H9 (cell line): ENCODE results near the gene ZDHHC3. TPM values are rescaled to one million over a fixed set of nuclear protein-coding genes. Genes with fewer than 3 reads are reported as not detected.

Source experiments
- DNase-seq: peaks from one replicate; pipeline ENCODE4 v3.0.0-alpha.2; 2017
- H2AFZ ChIP-seq: one replicate; pipeline ENCODE4 v1.6.1; 2013; ENCODE audit warnings: mild to moderate bottlenecking, low read length, control low read depth, moderate library complexity
- H2AK5ac ChIP-seq: 2 replicates; pipeline ENCODE4 v1.6.1; 2013; ENCODE audit warnings: low read length, control low read depth, mixed read lengths; ENCODE audit not compliant: insufficient read length
- H2BK120ac ChIP-seq: one replicate; pipeline ENCODE4 v1.6.1; 2013; ENCODE audit warnings: low read depth, mild to moderate bottlenecking, low read length, control low read depth, inconsistent platforms; ENCODE audit not compliant: poor library complexity, severe bottlenecking
- H2BK12ac ChIP-seq: 2 replicates; pipeline ENCODE4 v1.6.1; 2013; ENCODE audit warnings: low read length, control low read depth, mixed read lengths, low read depth; ENCODE audit not compliant: insufficient read length
- H2BK15ac ChIP-seq: 2 replicates; pipeline ENCODE4 v1.6.1; 2013; ENCODE audit warnings: low read depth, low read length, control low read depth
- H2BK20ac ChIP-seq: one replicate; pipeline ENCODE4 v1.6.1; 2013; ENCODE audit warnings: low read depth, mild to moderate bottlenecking, low read length, control low read depth, inconsistent platforms; ENCODE audit not compliant: poor library complexity, severe bottlenecking
- H2BK5ac ChIP-seq: 2 replicates; pipeline ENCODE4 v1.6.1; 2013; ENCODE audit warnings: low read length, control low read depth, mixed read lengths; ENCODE audit not compliant: insufficient read length
- H3K14ac ChIP-seq: 2 replicates; pipeline ENCODE4 v1.6.1; 2013; ENCODE audit warnings: low read length, control low read depth; ENCODE audit not compliant: insufficient read depth
- H3K18ac ChIP-seq: 2 replicates; pipeline ENCODE4 v1.6.1; 2013; ENCODE audit warnings: low read depth, mild to moderate bottlenecking, mixed read lengths, low read length, control low read depth; ENCODE audit not compliant: insufficient read length
- H3K23ac ChIP-seq: 2 replicates; pipeline ENCODE4 v1.6.1; 2013; ENCODE audit warnings: low read length, control low read depth, mixed read lengths, low read depth; ENCODE audit not compliant: insufficient read length
- H3K23me2 ChIP-seq: 2 replicates; pipeline ENCODE4 v1.6.1; 2013; ENCODE audit warnings: low read depth, mild to moderate bottlenecking, mixed read lengths, low read length, control low read depth; ENCODE audit not compliant: insufficient read length, poor library complexity, severe bottlenecking
- H3K27ac ChIP-seq: 2 replicates; pipeline ENCODE4 v1.5.1; 2013; ENCODE audit warnings: low read length, control low read depth, mixed read lengths, low read depth; ENCODE audit not compliant: insufficient read length
- H3K27me3 ChIP-seq: 2 replicates; pipeline ENCODE4 v1.6.1; 2013; ENCODE audit warnings: low read length, control low read depth, inconsistent platforms; ENCODE audit not compliant: insufficient read depth
- H3K4ac ChIP-seq: 2 replicates; pipeline ENCODE4 v1.6.1; 2013; ENCODE audit warnings: low read depth, mild to moderate bottlenecking, control low read depth, inconsistent platforms, low read length, moderate library complexity
- H3K4me1 ChIP-seq: 2 replicates; pipeline ENCODE4 v1.6.1; 2013; ENCODE audit warnings: low read length, control low read depth, inconsistent platforms; ENCODE audit not compliant: insufficient read depth
- H3K4me2 ChIP-seq: 2 replicates; pipeline ENCODE4 v1.6.1; 2013; ENCODE audit warnings: low read length, control low read depth, mixed read lengths; ENCODE audit not compliant: insufficient read length, insufficient read depth
- H3K56ac ChIP-seq: 2 replicates; pipeline ENCODE4 v1.6.1; 2013; ENCODE audit warnings: low read depth, mild to moderate bottlenecking, mixed read lengths, low read length, control low read depth; ENCODE audit not compliant: insufficient read length
- H3K79me1 ChIP-seq: 2 replicates; pipeline ENCODE4 v1.6.1; 2013; ENCODE audit warnings: low read depth, mild to moderate bottlenecking, moderate library complexity, low read length, control low read depth, inconsistent platforms; ENCODE audit not compliant: insufficient read depth, poor library complexity, severe bottlenecking
- H3K79me2 ChIP-seq: 2 replicates; pipeline ENCODE4 v1.6.1; 2013; ENCODE audit warnings: low read length, control low read depth, inconsistent platforms; ENCODE audit not compliant: insufficient read depth
- H3K9ac ChIP-seq: 2 replicates; pipeline ENCODE4 v1.6.1; 2013; ENCODE audit warnings: low read length, control low read depth, mixed read lengths; ENCODE audit not compliant: insufficient read length; ENCODE audit errors: extremely low read depth
- H3K9me3 ChIP-seq: one replicate; pipeline ENCODE4 v1.6.1; 2013; ENCODE audit warnings: low read depth, low read length, inconsistent platforms; ENCODE audit not compliant: control insufficient read depth
- H3T11ph ChIP-seq: one replicate; pipeline ENCODE4 v1.6.1; 2013; ENCODE audit warnings: mild to moderate bottlenecking, low read length, control low read depth, inconsistent platforms
- H4K20me1 ChIP-seq: one replicate; pipeline ENCODE4 v1.6.1; 2013; ENCODE audit not compliant: control insufficient read depth, insufficient read length, insufficient read depth
- H4K5ac ChIP-seq: 2 replicates; pipeline ENCODE4 v1.6.1; 2013; ENCODE audit warnings: low read depth, mild to moderate bottlenecking, mixed read lengths, low read length, control low read depth; ENCODE audit not compliant: insufficient read length
- H4K8ac ChIP-seq: replicated peaks from 2 replicates; pipeline ENCODE4 v1.6.1; 2013; ENCODE audit warnings: low read length, control low read depth, mixed read lengths, low read depth; ENCODE audit not compliant: insufficient read length
- H4K91ac ChIP-seq: 2 replicates; pipeline ENCODE4 v1.6.1; 2013; ENCODE audit warnings: low read depth, mild to moderate bottlenecking, moderate library complexity, mixed read lengths, low read length, control low read depth; ENCODE audit not compliant: insufficient read length
- H3K27ac Mint-ChIP-seq, 3 experiments: 2 replicates in 2 of 3; 3 replicates in 1 of 3; pipeline ENCODE4 v1.8.0; 2020 to 2021; ENCODE audit warnings: mixed read lengths in 3 of 3, mild to moderate bottlenecking in 1 of 3, moderate library complexity in 1 of 3
- H3K27me3 Mint-ChIP-seq: 2 replicates; pipeline ENCODE4 v1.8.0; 2021; ENCODE audit warnings: low read depth, mild to moderate bottlenecking, moderate library complexity, mixed read lengths
- H3K36me3 Mint-ChIP-seq, 3 experiments: 2 replicates in 2 of 3; 3 replicates in 1 of 3; pipeline ENCODE4 v1.8.0; 2020 to 2021; ENCODE audit warnings: low read depth in 3 of 3, mixed read lengths in 3 of 3; ENCODE audit not compliant: insufficient read depth in 1 of 3
- H3K4me1 Mint-ChIP-seq, 2 experiments: 2 replicates each; pipeline ENCODE4 v1.8.0; 2020; ENCODE audit warnings: mixed read lengths in 2 of 2
- H3K4me3 Mint-ChIP-seq, 2 experiments: 2 replicates in 1 of 2; 3 replicates in 1 of 2; pipeline ENCODE4 v1.8.0; 2020 to 2021; ENCODE audit warnings: mild to moderate bottlenecking in 2 of 2, mixed read lengths in 2 of 2, moderate library complexity in 1 of 2
- H3K9me3 Mint-ChIP-seq, 2 experiments: 2 replicates in 1 of 2; 3 replicates in 1 of 2; pipeline ENCODE4 v1.8.0; 2020; ENCODE audit warnings: mild to moderate bottlenecking in 2 of 2, mixed read lengths in 2 of 2, moderate library complexity in 1 of 2
- WGBS: extraction: QIAGEN DNeasy Blood & Tissue Kit; methylation state at CpG from one replicate; pipeline ENCODE4 v1.1.7; 2013; ENCODE audit warnings: missing lambda C conversion rate, low lambda C conversion rate, mixed read lengths; ENCODE audit not compliant: insufficient read length; ENCODE audit errors: extremely low coverage; 5-methylcytosine and 5-hydroxymethylcytosine counted together
- total RNA-seq: library from RNA; stranded (reverse); gene quantifications from 2 replicates; pipeline ENCODE4 v1.2.1, GENCODE V29; 2021
- TF ChIP-seq, protein P1 (sequence below): fragments of 200-600 bp; sonication (generic); conservative IDR thresholded peaks from 3 replicates; pipeline ENCODE4 v1.8.0; 2021; ENCODE audit warnings: antibody characterized with exemption, mild to moderate bottlenecking

Gene ZDHHC3
- total RNA-seq, 1 experiment from 2014 or later, result 71.3 TPM

DNA sequence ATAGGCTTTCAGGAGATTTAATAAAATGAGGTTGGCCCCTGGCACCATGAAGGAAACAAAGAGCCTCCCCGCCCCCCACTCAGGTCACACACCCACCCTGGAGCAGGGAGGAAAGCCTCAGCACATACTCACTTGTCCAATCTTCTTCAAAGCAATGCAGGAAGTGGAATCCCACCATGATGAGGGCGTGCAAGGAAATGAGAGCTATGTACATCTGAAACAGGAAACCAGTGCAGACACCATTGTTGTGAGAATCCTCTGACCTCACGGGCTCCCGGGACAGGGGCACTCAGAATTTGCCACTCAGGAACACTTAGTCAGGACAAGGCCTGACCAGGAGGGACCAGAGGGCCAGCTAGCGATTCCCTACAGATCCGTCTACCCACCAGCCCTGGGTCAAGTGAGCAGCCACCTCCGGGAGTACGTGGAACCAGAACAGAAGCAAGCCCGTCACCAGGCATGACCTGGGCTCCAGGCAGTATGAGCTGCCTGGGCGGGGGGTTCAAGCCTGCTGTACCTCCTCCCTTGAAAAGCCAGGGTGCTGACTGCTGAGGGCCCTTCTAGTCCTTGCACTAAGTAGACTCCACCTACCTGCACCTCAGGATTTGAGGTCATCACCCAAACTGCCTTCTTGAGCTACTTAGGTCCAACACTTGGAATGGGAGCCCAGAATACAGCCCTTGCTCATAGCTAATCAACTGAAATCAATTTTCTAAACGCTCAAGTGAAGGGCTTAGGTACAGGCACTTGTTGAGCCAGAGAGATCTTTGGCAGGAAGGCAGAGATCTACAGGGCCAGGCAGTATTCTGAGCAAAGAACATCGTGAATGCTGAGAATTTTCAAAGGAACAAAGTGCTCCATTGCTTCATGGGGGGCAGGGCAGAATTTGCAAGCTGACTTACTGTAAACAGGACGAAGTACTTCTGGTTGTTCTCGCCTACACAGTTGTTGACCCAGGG is 42.7 kb downstream of the ZDHHC3 start:
- Histone ChIP-seq H2BK5ac (no peak overlapping the region), H3K18ac (no peak overlapping the region), H2BK15ac (no peak overlapping the region), H2BK20ac (no peak overlapping the region), H4K91ac (no peak overlapping the region), H2AK5ac (no peak overlapping the region), H3K23ac (no peak overlapping the region), H3K14ac (no peak overlapping the region; the same call in 1 of the 2 replicates), H3K9ac (no peak overlapping the region), H3K79me1 (no peaks in the 10 kb centered on the region), H3K56ac (no peak overlapping the region), H3K27me3 (no peaks in the 10 kb centered on the region), H3K4ac (no peak overlapping the region), H4K20me1 (no peaks in the 10 kb centered on the region), H3K79me2 (no peaks in the 10 kb centered on the region), H4K5ac (no peak overlapping the region), H2BK120ac (no peak overlapping the region), H4K8ac (no peak overlapping the region), H3K4me1 (no peaks in the 10 kb centered on the region), H3K4me2 (no peak overlapping the region), H3K27ac (no peak overlapping the region), H3T11ph (no peak overlapping the region), H3K9me3 (no peaks in the 10 kb centered on the region), H3K23me2 (no peaks in the 10 kb centered on the region), H2AFZ (no peak overlapping the region), H2BK12ac (no peak overlapping the region)
- peak overlapping the region; percentile 18 to 70 (median 58); a peak in 4 of 7 replicates for H3K27ac Mint-ChIP-seq
- peaks cover 41 to 67% (median 58%) of the 10 kb centered on the region in 3 experiments for H3K36me3 Mint-ChIP-seq
- no peak overlapping the region; a peak in 1 of 5 replicates for H3K4me3 Mint-ChIP-seq
- no peaks in the 10 kb centered on the region for H3K27me3 Mint-ChIP-seq
- DNase-seq, result no peak
- H3K9me3 Mint-ChIP-seq, result no peaks in the 10 kb centered on the region
- H3K4me1 Mint-ChIP-seq, result peaks cover 21 to 25% of the 10 kb centered on the region in 2 experiments
- WGBS, result no CpG with 5 or more reads among the region's 14 CpGs
- TF ChIP-seq, protein P1, sequence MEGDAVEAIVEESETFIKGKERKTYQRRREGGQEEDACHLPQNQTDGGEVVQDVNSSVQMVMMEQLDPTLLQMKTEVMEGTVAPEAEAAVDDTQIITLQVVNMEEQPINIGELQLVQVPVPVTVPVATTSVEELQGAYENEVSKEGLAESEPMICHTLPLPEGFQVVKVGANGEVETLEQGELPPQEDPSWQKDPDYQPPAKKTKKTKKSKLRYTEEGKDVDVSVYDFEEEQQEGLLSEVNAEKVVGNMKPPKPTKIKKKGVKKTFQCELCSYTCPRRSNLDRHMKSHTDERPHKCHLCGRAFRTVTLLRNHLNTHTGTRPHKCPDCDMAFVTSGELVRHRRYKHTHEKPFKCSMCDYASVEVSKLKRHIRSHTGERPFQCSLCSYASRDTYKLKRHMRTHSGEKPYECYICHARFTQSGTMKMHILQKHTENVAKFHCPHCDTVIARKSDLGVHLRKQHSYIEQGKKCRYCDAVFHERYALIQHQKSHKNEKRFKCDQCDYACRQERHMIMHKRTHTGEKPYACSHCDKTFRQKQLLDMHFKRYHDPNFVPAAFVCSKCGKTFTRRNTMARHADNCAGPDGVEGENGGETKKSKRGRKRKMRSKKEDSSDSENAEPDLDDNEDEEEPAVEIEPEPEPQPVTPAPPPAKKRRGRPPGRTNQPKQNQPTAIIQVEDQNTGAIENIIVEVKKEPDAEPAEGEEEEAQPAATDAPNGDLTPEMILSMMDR, result no peak
